Measurements from ENCODE around the gene STAT5B.
"Not testable (repeated sequence)": the region's sequence is repeated elsewhere in the genome, so short reads cannot be mapped to it uniquely, and the experiment has no call there.

STAT5B gene

GRCh38 chr17:42247734-42248133 is 28.5 kb downstream of the STAT5B start:
- H3K4me1 ChIP-seq (ENCODE audit: control insufficient read depth, insufficient read depth, low read length), result peaks cover 8% of the 10 kb centered on the region
- H3K36me3 ChIP-seq (ENCODE audit: control insufficient read depth, insufficient read depth, low read length), result no peaks in the 10 kb centered on the region
- no peaks in the 10 kb centered on the region for H3K27me3 ChIP-seq (ENCODE audit: control insufficient read depth, insufficient read depth, low read length)
- no peak overlapping the region for H3K9ac ChIP-seq (ENCODE audit: low read length)
- H3K4me3 ChIP-seq (ENCODE audit: low read length), result no peak overlapping the region
- peak overlapping the region; percentile 60 for H3K27ac ChIP-seq (ENCODE audit: low read depth, low read length)

- Histone ChIP-seq H3K27me3 (ENCODE audit: control insufficient read depth, insufficient read depth, low read length) (no peaks in the 10 kb centered on the region), H3K4me1 (ENCODE audit: control insufficient read depth, insufficient read depth, low read length) (peaks cover 8% of the 10 kb centered on the region), H3K9ac (ENCODE audit: low read length) (no peak overlapping the region), H3K4me3 (ENCODE audit: low read length) (no peak overlapping the region), H3K36me3 (ENCODE audit: control insufficient read depth, insufficient read depth, low read length) (no peaks in the 10 kb centered on the region), H3K27ac (ENCODE audit: low read depth, low read length) (peak overlapping the region; percentile 60)
Observed at GRCh38 chr17:42246515-42246914, 29.7 kb downstream of the STAT5B start.

- not testable (repeated sequence) for H3K27me3 ChIP-seq (ENCODE audit: control insufficient read depth, insufficient read depth, low read length); H3K4me1 ChIP-seq (ENCODE audit: control insufficient read depth, insufficient read depth, low read length); H3K27ac ChIP-seq (ENCODE audit: low read depth, low read length); H3K9ac ChIP-seq (ENCODE audit: low read length); H3K36me3 ChIP-seq (ENCODE audit: control insufficient read depth, insufficient read depth, low read length); H3K4me3 ChIP-seq (ENCODE audit: low read length)
Observed at GRCh38 chr17:42245183-42245582, 31.0 kb downstream of the STAT5B start.

GRCh38 chr17:42244116-42244515 is 32.1 kb downstream of the STAT5B start:
- H3K9ac ChIP-seq (ENCODE audit: low read length); H3K36me3 ChIP-seq (ENCODE audit: control insufficient read depth, insufficient read depth, low read length); H3K4me3 ChIP-seq (ENCODE audit: low read length); H3K27me3 ChIP-seq (ENCODE audit: control insufficient read depth, insufficient read depth, low read length); H3K4me1 ChIP-seq (ENCODE audit: control insufficient read depth, insufficient read depth, low read length); H3K27ac ChIP-seq (ENCODE audit: low read depth, low read length): not testable (repeated sequence)

GRCh38 chr17:42243493-42243982 is 32.7 kb downstream of the STAT5B start:
- Histone ChIP-seq H3K36me3 (ENCODE audit: control insufficient read depth, insufficient read depth, low read length) (no peaks in the 10 kb centered on the region), H3K4me1 (ENCODE audit: control insufficient read depth, insufficient read depth, low read length) (peaks cover 3% of the 10 kb centered on the region), H3K4me3 (ENCODE audit: low read length) (no peak overlapping the region), H3K27me3 (ENCODE audit: control insufficient read depth, insufficient read depth, low read length) (no peaks in the 10 kb centered on the region), H3K9ac (ENCODE audit: low read length) (no peak overlapping the region), H3K27ac (ENCODE audit: low read depth, low read length) (no peak overlapping the region)

GRCh38 chr17:42241871-42242270 is 34.3 kb downstream of the STAT5B start:
- Histone ChIP-seq H3K9ac (ENCODE audit: low read length) (no peak overlapping the region), H3K27me3 (ENCODE audit: control insufficient read depth, insufficient read depth, low read length) (no peaks in the 10 kb centered on the region), H3K36me3 (ENCODE audit: control insufficient read depth, insufficient read depth, low read length) (no peaks in the 10 kb centered on the region), H3K4me3 (ENCODE audit: low read length) (no peak overlapping the region), H3K27ac (ENCODE audit: low read depth, low read length) (no peak overlapping the region), H3K4me1 (ENCODE audit: control insufficient read depth, insufficient read depth, low read length) (no peaks in the 10 kb centered on the region)

- not testable (repeated sequence) for H3K36me3 ChIP-seq (ENCODE audit: control insufficient read depth, insufficient read depth, low read length); H3K27ac ChIP-seq (ENCODE audit: low read depth, low read length); H3K27me3 ChIP-seq (ENCODE audit: control insufficient read depth, insufficient read depth, low read length); H3K4me1 ChIP-seq (ENCODE audit: control insufficient read depth, insufficient read depth, low read length); H3K4me3 ChIP-seq (ENCODE audit: low read length); H3K9ac ChIP-seq (ENCODE audit: low read length)
Observed at GRCh38 chr17:42240863-42241262, 35.3 kb downstream of the STAT5B start.

GRCh38 chr17:42240201-42240600 is 36.0 kb downstream of the STAT5B start:
- Histone ChIP-seq H3K36me3 (ENCODE audit: control insufficient read depth, insufficient read depth, low read length) (no peaks in the 10 kb centered on the region), H3K27ac (ENCODE audit: low read depth, low read length) (no peak overlapping the region), H3K27me3 (ENCODE audit: control insufficient read depth, insufficient read depth, low read length) (no peaks in the 10 kb centered on the region), H3K9ac (ENCODE audit: low read length) (no peak overlapping the region), H3K4me3 (ENCODE audit: low read length) (no peak overlapping the region), H3K4me1 (ENCODE audit: control insufficient read depth, insufficient read depth, low read length) (no peaks in the 10 kb centered on the region)

- H3K36me3 ChIP-seq (ENCODE audit: control insufficient read depth, insufficient read depth, low read length); H3K4me3 ChIP-seq (ENCODE audit: low read length); H3K27me3 ChIP-seq (ENCODE audit: control insufficient read depth, insufficient read depth, low read length); H3K27ac ChIP-seq (ENCODE audit: low read depth, low read length); H3K4me1 ChIP-seq (ENCODE audit: control insufficient read depth, insufficient read depth, low read length); H3K9ac ChIP-seq (ENCODE audit: low read length): not testable (repeated sequence)
Observed at GRCh38 chr17:42239576-42239975, 36.6 kb downstream of the STAT5B start.

GRCh38 chr17:42236760-42237159 is 39.4 kb downstream of the STAT5B start:
- no peak overlapping the region for H3K4me3 ChIP-seq (ENCODE audit: low read length)
- H3K27me3 ChIP-seq (ENCODE audit: control insufficient read depth, insufficient read depth, low read length), result no peaks in the 10 kb centered on the region
- no peak overlapping the region for H3K27ac ChIP-seq (ENCODE audit: low read depth, low read length)
- no peaks in the 10 kb centered on the region for H3K4me1 ChIP-seq (ENCODE audit: control insufficient read depth, insufficient read depth, low read length)
- no peaks in the 10 kb centered on the region for H3K36me3 ChIP-seq (ENCODE audit: control insufficient read depth, insufficient read depth, low read length)
- H3K9ac ChIP-seq (ENCODE audit: low read length), result no peak overlapping the region

GRCh38 chr17:42233994-42234393 is 42.2 kb downstream of the STAT5B start:
- Histone ChIP-seq H3K4me1 (ENCODE audit: control insufficient read depth, insufficient read depth, low read length) (no peaks in the 10 kb centered on the region), H3K4me3 (ENCODE audit: low read length) (no peak overlapping the region), H3K36me3 (ENCODE audit: control insufficient read depth, insufficient read depth, low read length) (peaks cover under 1% of the 10 kb centered on the region), H3K27ac (ENCODE audit: low read depth, low read length) (no peak overlapping the region), H3K27me3 (ENCODE audit: control insufficient read depth, insufficient read depth, low read length) (no peaks in the 10 kb centered on the region), H3K9ac (ENCODE audit: low read length) (no peak overlapping the region)

GRCh38 chr17:42233156-42233555 is 43.0 kb downstream of the STAT5B start:
- H3K27ac ChIP-seq (ENCODE audit: low read depth, low read length), result no peak overlapping the region
- peaks cover 2% of the 10 kb centered on the region for H3K36me3 ChIP-seq (ENCODE audit: control insufficient read depth, insufficient read depth, low read length)
- no peak overlapping the region for H3K9ac ChIP-seq (ENCODE audit: low read length)
- no peaks in the 10 kb centered on the region for H3K4me1 ChIP-seq (ENCODE audit: control insufficient read depth, insufficient read depth, low read length)
- H3K27me3 ChIP-seq (ENCODE audit: control insufficient read depth, insufficient read depth, low read length), result no peaks in the 10 kb centered on the region
- H3K4me3 ChIP-seq (ENCODE audit: low read length), result no peak overlapping the region

- Histone ChIP-seq H3K27ac (ENCODE audit: low read depth, low read length) (no peak overlapping the region), H3K4me1 (ENCODE audit: control insufficient read depth, insufficient read depth, low read length) (no peaks in the 10 kb centered on the region), H3K27me3 (ENCODE audit: control insufficient read depth, insufficient read depth, low read length) (no peaks in the 10 kb centered on the region), H3K9ac (ENCODE audit: low read length) (no peak overlapping the region), H3K36me3 (ENCODE audit: control insufficient read depth, insufficient read depth, low read length) (peaks cover 2% of the 10 kb centered on the region), H3K4me3 (ENCODE audit: low read length) (no peak overlapping the region)
Observed at GRCh38 chr17:42230225-42230624, 46.0 kb downstream of the STAT5B start.

Data from rectal smooth muscle tissue (tissue), 1 donor.